ENCODE measurements around the gene ERBB4. TPM values are rescaled to one million over a fixed set of nuclear protein-coding genes. Genes with fewer than 3 reads are reported as not detected.

Gene ERBB4
- total RNA-seq, 1 donor from 2014 or later = 0.43 TPM

DNA sequence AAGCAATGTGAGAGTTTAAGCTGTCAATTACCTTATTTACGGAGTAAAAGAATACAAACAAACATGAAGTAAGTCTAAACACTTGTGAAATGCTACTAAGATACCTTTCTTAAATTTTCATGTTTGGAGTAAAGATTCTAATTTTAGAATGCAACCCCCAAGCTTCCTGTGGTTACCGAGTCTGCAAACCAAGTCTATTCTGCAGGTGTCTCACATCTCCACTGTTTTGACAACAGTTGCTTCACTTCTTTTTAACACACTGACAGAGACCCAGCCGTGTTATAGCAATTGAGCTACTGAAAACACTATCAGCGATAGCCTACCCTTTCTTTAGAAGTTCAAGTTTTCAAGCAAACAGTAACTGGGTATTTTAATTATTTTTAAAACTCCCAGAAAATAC is 608.3 kb downstream of the ERBB4 start:
- no peak for DNase-seq (ENCODE audit: low spot score)

DNA sequence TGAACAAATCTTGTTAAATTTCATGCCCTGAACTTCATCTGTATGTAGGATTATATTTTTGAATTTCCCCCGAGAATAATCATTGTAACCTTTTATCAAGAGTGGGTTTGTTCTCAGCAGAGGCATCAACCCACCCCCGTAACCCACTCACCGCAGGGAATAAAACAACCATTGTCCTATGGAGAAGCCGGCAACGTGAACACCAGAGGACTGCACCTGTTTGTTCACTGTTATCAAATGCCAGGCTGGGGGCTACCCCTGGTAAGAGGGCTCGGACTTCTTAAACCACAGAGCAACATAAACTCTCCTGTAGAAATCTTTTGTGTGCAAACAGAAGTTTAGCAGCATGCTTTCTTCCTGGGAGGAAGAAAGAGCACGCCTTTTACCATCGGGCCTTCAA is 610.4 kb downstream of the ERBB4 start:
- no peak for DNase-seq (ENCODE audit: low spot score)

- no peak for DNase-seq (ENCODE audit: low spot score)
Observed at GRCh38 chr2:211923019-211923418, 615.6 kb downstream of the ERBB4 start.

- no peak for DNase-seq (ENCODE audit: low spot score)
Observed at GRCh38 chr2:211903961-211904360, 634.6 kb downstream of the ERBB4 start.

GRCh38 chr2:211901226-211901846 is 637.3 kb downstream of the ERBB4 start:
- DNase-seq (ENCODE audit: low spot score) = no peak

DNA sequence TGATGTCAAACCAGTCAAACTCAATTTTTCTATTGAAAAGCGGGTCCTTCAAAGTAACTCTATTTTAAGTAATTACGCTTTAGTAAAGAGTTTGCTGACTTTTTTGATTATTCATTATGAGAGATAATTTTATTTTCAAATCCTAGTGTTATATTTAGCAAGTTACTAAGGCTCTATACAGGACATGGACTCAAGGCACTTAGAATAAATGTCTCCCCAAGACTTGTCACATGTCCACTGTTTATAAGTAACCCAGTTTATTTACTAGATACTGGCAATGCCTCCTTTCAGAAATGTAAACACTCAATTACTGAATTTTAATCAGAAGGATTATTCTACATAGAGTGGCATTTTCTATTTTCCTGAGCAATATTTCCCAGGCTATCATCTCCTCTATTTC is 638.1 kb downstream of the ERBB4 start:
- no peak for DNase-seq (ENCODE audit: low spot score)

GRCh38 chr2:211900000-211900399 is 638.6 kb downstream of the ERBB4 start:
- no peak for DNase-seq (ENCODE audit: low spot score)

DNA sequence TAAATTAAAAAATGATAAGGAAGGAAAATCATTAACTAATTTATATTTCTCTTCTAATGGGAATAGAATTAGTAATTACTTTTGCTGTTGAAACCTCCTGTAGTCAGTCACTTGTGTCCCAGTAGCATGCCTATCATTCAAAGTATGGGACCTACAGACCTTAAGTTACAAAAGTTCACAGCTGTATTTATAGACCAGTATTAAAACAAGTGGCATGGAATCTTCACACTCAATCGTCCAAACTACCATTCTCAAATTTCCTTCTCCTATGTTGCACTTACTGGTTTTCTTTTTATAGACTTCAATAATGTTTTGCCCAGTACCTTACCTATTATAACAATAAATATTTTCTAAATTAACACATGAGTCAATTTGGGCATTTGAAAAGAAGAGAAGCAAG is 639.9 kb downstream of the ERBB4 start:
- DNase-seq (ENCODE audit: low spot score) = no peak

DNA sequence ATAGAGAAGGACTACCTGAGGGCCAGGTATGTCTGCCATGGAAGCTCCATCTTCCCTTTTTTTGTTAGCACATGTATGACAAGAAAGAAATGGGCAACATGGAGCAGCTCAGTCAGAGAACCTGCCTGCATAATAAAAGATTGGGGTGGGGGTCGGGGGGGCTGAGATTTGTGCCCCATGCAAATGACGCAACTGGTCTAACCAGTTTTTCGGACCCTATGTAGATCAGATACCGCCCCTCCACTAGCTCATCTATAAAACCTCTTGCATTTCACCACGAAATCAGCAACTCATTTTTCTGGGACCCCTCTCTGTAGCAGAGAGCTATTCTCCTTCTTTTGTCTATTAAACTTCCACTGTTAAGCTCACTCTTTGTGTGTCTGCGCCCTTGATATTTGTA is 657.2 kb downstream of the ERBB4 start:
- no peak for DNase-seq (ENCODE audit: low spot score)

DNA sequence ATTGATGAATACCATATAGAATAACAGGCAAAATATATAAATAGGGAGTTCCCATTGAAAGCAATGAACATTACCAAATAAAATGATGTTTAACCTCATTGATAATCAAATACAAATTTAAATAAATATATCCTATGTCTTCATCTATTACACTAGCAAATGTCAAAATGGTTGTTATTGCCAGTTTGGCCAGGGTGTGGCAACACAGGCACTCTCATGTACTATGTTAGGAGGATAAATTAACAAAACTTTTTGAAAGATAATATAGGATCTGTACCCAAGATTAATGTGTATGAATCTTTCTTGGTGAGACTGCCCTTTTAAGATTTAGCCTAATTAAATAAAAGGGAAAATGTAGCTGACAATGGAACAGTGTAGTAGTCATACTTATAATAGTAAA is 659.3 kb downstream of the ERBB4 start:
- DNase-seq (ENCODE audit: low spot score) = no peak

GRCh38 chr2:211877061-211877460 is 661.5 kb downstream of the ERBB4 start:
- no peak for DNase-seq (ENCODE audit: low spot score)

DNA sequence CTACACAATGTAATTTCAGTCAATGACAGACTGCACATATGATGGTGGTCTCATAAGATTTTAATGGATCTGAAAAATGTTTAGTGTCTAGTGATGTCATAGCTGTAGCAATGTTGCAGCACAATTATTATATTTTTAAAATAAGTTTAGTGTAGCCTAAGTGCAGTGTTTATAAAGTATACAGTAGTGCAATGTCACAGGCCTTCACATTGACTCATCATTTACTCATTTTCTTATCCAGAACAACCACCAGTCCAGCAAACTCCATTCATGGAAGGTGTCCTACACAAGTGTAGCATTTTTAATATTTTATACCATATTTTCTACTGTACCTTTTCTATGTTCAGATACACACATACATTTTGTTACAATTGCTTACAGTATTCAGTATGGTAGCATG is 663.1 kb downstream of the ERBB4 start:
- no peak for DNase-seq (ENCODE audit: low spot score)

DNA sequence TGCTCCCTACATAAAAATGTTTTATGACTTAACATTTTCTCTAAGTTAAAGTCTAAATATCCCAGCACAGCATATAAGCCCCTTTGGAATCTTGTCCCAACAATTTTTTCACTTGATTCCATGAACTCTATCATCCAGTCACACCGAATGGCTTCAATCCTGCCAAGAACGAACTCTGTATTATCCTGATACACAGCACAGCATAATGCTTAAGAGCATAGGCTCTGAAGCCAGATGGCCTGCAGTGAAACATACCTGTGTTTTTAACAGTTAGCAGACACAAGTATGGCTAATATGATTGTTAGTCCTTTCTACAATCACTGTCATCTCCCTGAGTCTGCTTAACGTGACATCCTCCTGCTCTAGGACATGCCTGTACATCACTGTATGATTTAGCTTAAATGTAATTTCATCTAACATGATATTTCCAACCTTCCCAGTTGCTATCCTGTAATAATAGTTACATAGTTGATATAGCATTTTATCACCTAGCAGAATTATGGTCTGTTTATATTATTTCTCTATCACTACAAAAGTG is 669.5 kb downstream of the ERBB4 start:
- DNase-seq (ENCODE audit: low spot score) = no peak

GRCh38 chr2:211867845-211868451 is 670.7 kb downstream of the ERBB4 start:
- no peak for DNase-seq (ENCODE audit: low spot score)

- DNase-seq (ENCODE audit: low spot score) = no peak
Observed at GRCh38 chr2:211864328-211864727, 674.3 kb downstream of the ERBB4 start.

DNA sequence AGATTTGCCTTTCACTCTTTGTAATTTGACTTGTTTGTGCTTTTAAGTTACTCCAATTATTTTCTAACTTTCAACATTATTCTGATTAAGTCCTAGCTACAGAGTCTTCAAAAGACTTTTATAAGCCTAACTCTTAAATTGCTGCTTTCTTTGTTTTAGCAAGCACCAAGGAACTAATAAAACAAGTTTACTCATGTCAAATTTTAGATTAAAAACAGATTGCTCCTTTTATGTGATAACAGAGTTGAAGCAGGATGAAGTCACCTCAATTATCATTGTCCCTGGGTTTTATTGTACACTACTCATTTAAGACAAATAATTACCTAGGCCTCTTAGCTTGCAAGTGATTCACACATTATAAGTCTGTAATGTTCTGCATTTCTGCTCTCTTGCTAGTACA is 678.4 kb downstream of the ERBB4 start:
- no peak for DNase-seq (ENCODE audit: low spot score)

DNA sequence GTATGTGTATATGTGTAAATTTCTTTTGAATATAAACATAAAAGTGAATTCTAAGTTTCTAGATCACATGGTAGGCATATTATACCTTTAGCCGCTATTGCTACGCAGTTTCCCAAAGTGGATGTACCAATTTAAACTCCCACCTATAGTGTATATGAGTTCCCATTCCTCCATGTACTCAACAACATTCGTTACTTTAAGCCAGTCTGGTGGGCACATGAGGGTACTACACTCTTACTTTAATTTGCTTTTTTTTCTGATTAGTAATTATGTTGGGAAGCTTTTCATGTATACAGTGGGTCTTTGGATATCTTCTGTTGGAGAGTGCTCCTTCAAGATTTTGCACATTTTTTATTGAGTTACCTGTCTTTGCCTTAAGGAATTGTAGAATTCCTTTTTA is 683.8 kb downstream of the ERBB4 start:
- no peak for DNase-seq (ENCODE audit: low spot score)

DNA sequence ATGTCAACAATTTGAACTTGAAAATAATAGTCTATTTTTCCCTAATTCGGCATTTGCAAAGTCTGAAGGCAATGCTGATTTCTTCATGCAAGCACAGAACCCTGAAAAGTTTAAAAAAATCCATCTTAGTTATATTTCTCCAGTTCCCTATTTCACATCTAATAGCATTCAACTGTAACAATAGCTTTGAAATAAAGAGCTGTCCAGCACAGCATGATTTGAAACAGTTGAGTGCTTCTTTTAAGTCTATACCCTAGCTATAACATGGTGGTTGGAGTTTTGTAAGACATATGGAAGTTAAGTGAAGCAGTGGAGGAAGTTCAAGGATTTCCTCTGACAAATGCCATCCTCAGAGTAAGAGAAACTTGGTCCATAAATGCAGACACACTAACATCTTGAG is 691.9 kb downstream of the ERBB4 start:
- DNase-seq (ENCODE audit: low spot score) = no peak

GRCh38 chr2:211846036-211846400 is 692.6 kb downstream of the ERBB4 start:
- DNase-seq (ENCODE audit: low spot score) = no peak

DNA sequence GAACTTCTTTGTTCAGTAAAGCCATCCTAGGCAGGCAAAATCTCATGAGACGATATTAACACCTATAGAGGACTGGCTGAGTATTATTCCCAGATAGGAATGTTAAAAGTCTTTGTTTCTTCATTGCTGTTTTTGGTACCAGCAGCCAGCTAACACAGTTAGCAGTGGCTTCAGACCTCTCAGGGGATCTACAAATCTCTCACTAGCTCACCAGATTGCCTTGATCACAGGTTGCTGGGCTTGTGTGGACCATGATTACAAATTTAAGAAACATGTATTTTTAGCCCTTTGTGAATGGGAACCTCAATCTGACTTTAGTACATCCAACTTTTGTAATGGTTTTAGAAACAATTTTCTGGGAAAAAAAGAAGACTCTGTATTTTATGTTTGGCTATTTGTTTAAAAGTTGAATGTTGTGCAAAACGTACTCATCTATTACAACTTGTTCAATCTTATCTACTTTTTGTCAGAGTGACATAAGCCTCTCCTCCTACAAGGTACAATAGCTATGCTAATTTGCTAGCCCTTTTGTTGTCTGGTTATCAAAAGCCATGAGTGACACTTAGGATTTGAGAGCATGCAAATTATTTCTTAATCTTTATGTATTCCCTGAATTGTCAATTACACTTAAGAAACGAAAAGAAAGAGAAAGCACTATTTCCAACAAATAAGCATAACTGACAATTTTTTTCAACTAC is 693.1 kb downstream of the ERBB4 start:
- DNase-seq (ENCODE audit: low spot score) = no peak

DNA sequence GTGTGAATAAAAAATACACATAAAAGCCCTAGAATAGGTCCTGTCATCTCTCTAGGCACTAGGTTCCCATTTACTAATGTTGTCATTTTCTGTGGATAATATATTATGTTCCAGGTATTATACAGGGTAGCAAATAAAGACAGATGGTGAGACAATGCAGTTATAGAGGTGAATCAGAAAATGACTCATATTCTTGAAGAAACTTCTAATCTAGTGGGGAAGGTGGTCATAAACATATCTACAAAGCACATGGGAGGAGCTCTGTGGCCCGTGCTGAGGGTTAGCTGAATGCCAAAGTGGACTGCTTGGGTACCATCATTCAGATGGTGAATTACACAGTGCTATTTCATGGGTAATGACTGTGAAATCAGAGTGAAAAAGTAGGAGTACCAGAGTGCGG is 700.9 kb downstream of the ERBB4 start:
- DNase-seq (ENCODE audit: low spot score) = no peak

DNA sequence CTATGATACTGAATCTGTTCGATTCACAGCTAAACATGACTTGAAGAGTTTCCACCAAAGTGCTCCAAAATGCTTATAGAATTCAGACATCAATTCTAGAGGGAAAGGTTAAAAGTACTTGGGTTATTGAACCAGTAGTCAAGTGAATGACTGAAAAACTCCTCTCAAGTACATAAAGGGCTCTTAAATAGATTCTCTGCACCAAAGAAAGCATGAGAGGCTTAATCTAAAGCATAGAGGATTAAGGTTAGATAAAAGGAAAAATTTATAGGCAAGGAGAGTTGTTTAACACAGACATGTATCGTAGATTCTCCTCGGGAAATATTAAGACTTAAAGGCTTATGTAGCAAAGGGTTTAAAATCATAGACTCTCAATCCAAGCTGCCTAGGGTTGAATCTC is 701.4 kb downstream of the ERBB4 start:
- no peak for DNase-seq (ENCODE audit: low spot score)

DNA sequence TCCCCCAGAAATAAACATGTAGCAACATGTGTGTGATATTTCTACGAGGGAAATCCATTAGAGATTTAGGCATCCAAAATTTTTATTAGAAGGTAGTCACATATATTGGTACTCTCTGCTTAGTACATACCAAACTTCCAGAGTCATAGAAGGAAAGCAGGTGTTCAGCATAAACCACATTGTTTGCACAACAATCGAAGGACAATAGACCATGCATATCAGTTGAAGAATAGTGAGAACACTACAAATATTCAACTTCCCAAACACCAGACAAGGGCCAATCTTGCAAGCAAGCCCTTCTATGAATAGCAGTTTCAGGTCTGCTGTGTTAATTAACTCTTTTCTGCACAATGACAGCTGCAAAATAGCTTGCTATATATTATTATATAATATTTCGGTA is 702.2 kb downstream of the ERBB4 start:
- no peak for DNase-seq (ENCODE audit: low spot score)
